GM12891 (cell line): ENCODE measurements around the gene PRKCA.

ENCODE experiments used
- POLR2A ChIP-seq: IDR thresholded peaks from 2 replicates; pipeline ENCODE4 v1.6.1; 2011; ENCODE audit warnings: low read depth, low read length, control low read depth
- POLR2AphosphoS5 ChIP-seq: IDR thresholded peaks from 2 replicates; pipeline ENCODE4 v1.6.1; 2011; ENCODE audit warnings: low read depth, low read length, control low read depth
- TAF1 ChIP-seq: IDR thresholded peaks from 2 replicates; pipeline ENCODE4 v1.6.1; 2011; ENCODE audit warnings: low read depth, low read length, control low read depth

- no peak for TF ChIP-seq POLR2AphosphoS5
- no peak for TF ChIP-seq POLR2A
- no peak for TF ChIP-seq TAF1
Observed at GRCh38 chr17:66810951-66811682, 508.7 kb downstream of the PRKCA start.
